Endothelial cell of umbilical vein (primary cell): ENCODE results near the gene TRIM29. TPM values are rescaled to one million over a fixed set of nuclear protein-coding genes. Genes with fewer than 3 reads are reported as not detected.

Experiments used
- BruUV-seq: library from RNA; stranded (reverse); fragments of 400-500 nt; replicated peaks from 2 replicates; lab custom pipeline; 2021; lab: Mats Ljungman, UMichigan
- CTCF ChIA-PET: fragments of 300-600, 350-600 bp; sonication (Branson Sonifier 250); formaldehyde crosslinking; loops from one replicate; lab custom pipeline; 2021; ENCODE audit warnings: antibody characterized with exemption, inconsistent platforms; lab: Charles Lee
- POLR2A ChIA-PET: fragments of 300-600, 350-600 bp; sonication (Branson Sonifier 250); formaldehyde crosslinking; loops from one replicate; lab custom pipeline; 2021; ENCODE audit warnings: antibody characterized with exemption, inconsistent platforms; lab: Charles Lee
- DNase-seq: peaks from one replicate; pipeline ENCODE4 v3.0.0-alpha.2; 2011; ENCODE audit warnings: low read depth, low spot score
- FAIRE-seq: peaks from 2 replicates; lab custom pipeline; 2011; peaks lifted over from hg19 to GRCh38; lab: Jason Lieb, UNC
- H2AFZ ChIP-seq: 2 replicates; pipeline ENCODE4 v1.6.0; 2012; ENCODE audit warnings: low read depth, low read length, control low read depth, inconsistent platforms
- H3K27ac ChIP-seq: 2 replicates; pipeline ENCODE4 v1.5.1; 2011; ENCODE audit warnings: low read depth, mild to moderate bottlenecking, control low read depth, low read length, moderate library complexity; ENCODE audit not compliant: insufficient read depth
- H3K27me3 ChIP-seq, 2 experiments: 2 replicates each; pipeline versions ENCODE4 v1.6.0 to v1.6.1; 2011; ENCODE audit warnings: low read length in 2 of 2, mixed read lengths in 1 of 2; ENCODE audit not compliant: control insufficient read depth in 2 of 2, insufficient read depth in 2 of 2
- H3K36me3 ChIP-seq, 2 experiments: 2 replicates in 1 of 2; 3 replicates in 1 of 2; pipeline ENCODE4 v1.5.1; 2011; ENCODE audit warnings: low read length in 2 of 2, mild to moderate bottlenecking in 1 of 2, moderate library complexity in 1 of 2; ENCODE audit not compliant: control insufficient read depth in 2 of 2, insufficient read depth in 2 of 2; ENCODE audit errors: extremely low read depth in 1 of 2
- H3K4me1 ChIP-seq: 3 replicates; pipeline ENCODE4 v1.5.1; 2011; ENCODE audit warnings: mild to moderate bottlenecking, low read length; ENCODE audit not compliant: control insufficient read depth, insufficient read depth; ENCODE audit errors: extremely low read depth
- H3K4me2 ChIP-seq: 2 replicates; pipeline ENCODE4 v1.6.1; 2011; ENCODE audit warnings: low read length, control low read depth, mixed read lengths; ENCODE audit not compliant: insufficient read depth
- H3K4me3 ChIP-seq, 3 experiments: fragments of 200-600 bp in 1 of 3; sonication (generic), shearing (Covaris generic) in 1 of 3; replicated peaks in 1 of 3; 2 replicates each; pipeline ENCODE4 v1.5.1; 2011 to 2016; ENCODE audit warnings: control low read depth in 3 of 3, low read length in 3 of 3, mild to moderate bottlenecking in 2 of 3, inconsistent platforms in 1 of 3, low read depth in 1 of 3, moderate library complexity in 1 of 3; ENCODE audit not compliant: insufficient read depth in 1 of 3
- H3K79me2 ChIP-seq: 2 replicates; pipeline ENCODE4 v1.6.0; 2012; ENCODE audit warnings: low read length, inconsistent platforms; ENCODE audit not compliant: control insufficient read depth, insufficient read depth
- H3K9ac ChIP-seq: replicated peaks from 2 replicates; pipeline ENCODE3; 2011; ENCODE audit warnings: low read length, control low read depth; ENCODE audit not compliant: insufficient read depth; ENCODE audit errors: extremely low read depth
- H3K9me1 ChIP-seq: replicated peaks from 3 replicates; pipeline ENCODE4 v1.6.0; 2011; ENCODE audit warnings: mild to moderate bottlenecking, low read length; ENCODE audit not compliant: control insufficient read depth, insufficient read depth; ENCODE audit errors: extremely low read depth
- H3K9me3 ChIP-seq: replicated peaks from 2 replicates; pipeline ENCODE4 v1.5.1; 2012; ENCODE audit warnings: low read length, inconsistent platforms; ENCODE audit not compliant: control insufficient read depth, insufficient read depth
- H4K20me1 ChIP-seq: replicated peaks from 2 replicates; pipeline ENCODE3; 2011; ENCODE audit warnings: mild to moderate bottlenecking, low read length; ENCODE audit not compliant: control insufficient read depth, insufficient read depth; ENCODE audit errors: extremely low read depth
- EZH2 ChIP-seq: IDR thresholded peaks from 2 replicates; pipeline ENCODE4 v1.6.1; 2012; ENCODE audit warnings: borderline replicate concordance, low read depth, mild to moderate bottlenecking, moderate library complexity, low read length, inconsistent platforms; ENCODE audit not compliant: severe bottlenecking
- FOS ChIP-seq: IDR thresholded peaks from 2 replicates; pipeline ENCODE4 v1.6.1; 2011; ENCODE audit warnings: mild to moderate bottlenecking, low read length, moderate library complexity, borderline replicate concordance; ENCODE audit not compliant: insufficient read depth
- GATA2 ChIP-seq: IDR thresholded peaks from 2 replicates; pipeline ENCODE4 v1.7.0; 2011; ENCODE audit warnings: low read depth, mild to moderate bottlenecking, moderate library complexity, mixed read lengths, low read length; ENCODE audit not compliant: insufficient read length, insufficient read depth
- JUN ChIP-seq: IDR thresholded peaks from 2 replicates; pipeline ENCODE4 v1.6.1; 2011; ENCODE audit warnings: borderline replicate concordance, low read depth; ENCODE audit not compliant: insufficient read length, insufficient read depth
- MAX ChIP-seq: IDR thresholded peaks from 2 replicates; pipeline ENCODE4 v1.6.1; 2011; ENCODE audit not compliant: insufficient read depth, insufficient read length
- MYC ChIP-seq: IDR thresholded peaks from one replicate; pipeline ENCODE4 v1.6.1; 2011; ENCODE audit warnings: mild to moderate bottlenecking, low read depth, low read length
- POLR2A ChIP-seq: IDR thresholded peaks from 2 replicates; pipeline ENCODE4 v1.6.1; 2012; ENCODE audit warnings: low read depth, mild to moderate bottlenecking, control low read depth, low read length
- POLR2AphosphoS5 ChIP-seq: IDR thresholded peaks from 2 replicates; pipeline ENCODE4 v1.6.1; 2012; ENCODE audit warnings: low read depth, mild to moderate bottlenecking, control low read depth, low read length, moderate library complexity; ENCODE audit not compliant: insufficient read depth
- dilution Hi-C: fragments of 300-500 bp; cut with MboI; formaldehyde crosslinking; loops from one replicate; pipeline ENCODE4 v1.15.0; 2019; ENCODE audit warnings: low sequenced_read_pairs; ENCODE audit not compliant: extremely low pct_ligation_motif_present
- intact Hi-C: fragments of 100-400 bp; cut with micrococcal nuclease; formaldehyde crosslinking; loops from one replicate; pipeline ENCODE4 v1.10.0; 2022
- polyA plus RNA-seq, 4 experiments: library from polyadenylated mRNA; depleted of rRNA in 3 of 4; stranded (reverse) in 3 of 4; unstranded in 1 of 4; fragments of >200 nt; gene quantifications; 2 replicates each; pipeline versions ENCODE4 v1.2.1 to v1.2.3, GENCODE V29; 2011 to 2012; ENCODE audit warnings: missing spikeins in 1 of 4
- total RNA-seq: library from RNA; stranded (reverse); gene quantifications from 2 replicates; pipeline ENCODE4 v1.2.3, GENCODE V29; 2021
- TF ChIP-seq, protein P1 (sequence below), 2 donors: IDR thresholded peaks; 1 replicate in 1 of 2; 2 replicates in 1 of 2; pipeline ENCODE4 v1.5.1; 2011; ENCODE audit warnings: low read length in 2 of 2, mild to moderate bottlenecking in 2 of 2, moderate library complexity in 2 of 2, control low read depth in 1 of 2, inconsistent platforms in 1 of 2, low read depth in 1 of 2; ENCODE audit not compliant: insufficient read depth in 1 of 2; ENCODE audit errors: extremely low read depth in 1 of 2

The TRIM29 gene
- total and polyA plus RNA-seq, 2 donors (not counting 3 experiments of a cell fraction or from before 2014, with no cell fraction given) = not detected

GRCh38 chr11:120146413-120147093 is 8.6 kb upstream of the TRIM29 start:
- Histone ChIP-seq H3K36me3 (no peaks in the 10 kb centered on the region), H3K9me3 (no peaks in the 10 kb centered on the region), H4K20me1 (no peaks in the 10 kb centered on the region), H3K4me2 (no peak overlapping the region), H3K79me2 (no peaks in the 10 kb centered on the region), H3K9ac (no peak overlapping the region), H3K4me3 (no peak overlapping the region), H2AFZ (no peak overlapping the region), H3K27ac (no peak overlapping the region), H3K27me3 (no peaks in the 10 kb centered on the region), H3K9me1 (no peaks in the 10 kb centered on the region), H3K4me1 (no peaks in the 10 kb centered on the region)
- TF ChIP-seq FOS (no peak), MAX (no peak), POLR2AphosphoS5 (no peak), POLR2A (no peak), GATA2 (no peak), EZH2 (no peak), JUN (no peak), MYC (no peak)
- TF ChIP-seq, protein P1, sequence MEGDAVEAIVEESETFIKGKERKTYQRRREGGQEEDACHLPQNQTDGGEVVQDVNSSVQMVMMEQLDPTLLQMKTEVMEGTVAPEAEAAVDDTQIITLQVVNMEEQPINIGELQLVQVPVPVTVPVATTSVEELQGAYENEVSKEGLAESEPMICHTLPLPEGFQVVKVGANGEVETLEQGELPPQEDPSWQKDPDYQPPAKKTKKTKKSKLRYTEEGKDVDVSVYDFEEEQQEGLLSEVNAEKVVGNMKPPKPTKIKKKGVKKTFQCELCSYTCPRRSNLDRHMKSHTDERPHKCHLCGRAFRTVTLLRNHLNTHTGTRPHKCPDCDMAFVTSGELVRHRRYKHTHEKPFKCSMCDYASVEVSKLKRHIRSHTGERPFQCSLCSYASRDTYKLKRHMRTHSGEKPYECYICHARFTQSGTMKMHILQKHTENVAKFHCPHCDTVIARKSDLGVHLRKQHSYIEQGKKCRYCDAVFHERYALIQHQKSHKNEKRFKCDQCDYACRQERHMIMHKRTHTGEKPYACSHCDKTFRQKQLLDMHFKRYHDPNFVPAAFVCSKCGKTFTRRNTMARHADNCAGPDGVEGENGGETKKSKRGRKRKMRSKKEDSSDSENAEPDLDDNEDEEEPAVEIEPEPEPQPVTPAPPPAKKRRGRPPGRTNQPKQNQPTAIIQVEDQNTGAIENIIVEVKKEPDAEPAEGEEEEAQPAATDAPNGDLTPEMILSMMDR (IDR thresholded peaks at IDR 0.05; ENCODE audit: extremely low read depth in 1 of 2, insufficient read depth in 1 of 2, low read depth in 1 of 2, low read length in 2 of 2) = no peak
- CTCF ChIA-PET = no interaction called here
- DNase-seq (no peak), FAIRE-seq (no peak)
- intact Hi-C loops = no loop called here
- POLR2A ChIA-PET = no interaction called here
- dilution Hi-C loops = no loop called here
- BruUV-seq = no TSS peak
